Measurements from ENCODE around the gene KDM2A. TPM values are rescaled to one million over a fixed set of nuclear protein-coding genes. Genes with fewer than 3 reads are reported as not detected.

KDM2A gene
- total RNA-seq, 1 experiment from 2014 or later = 50.4 TPM

DNA sequence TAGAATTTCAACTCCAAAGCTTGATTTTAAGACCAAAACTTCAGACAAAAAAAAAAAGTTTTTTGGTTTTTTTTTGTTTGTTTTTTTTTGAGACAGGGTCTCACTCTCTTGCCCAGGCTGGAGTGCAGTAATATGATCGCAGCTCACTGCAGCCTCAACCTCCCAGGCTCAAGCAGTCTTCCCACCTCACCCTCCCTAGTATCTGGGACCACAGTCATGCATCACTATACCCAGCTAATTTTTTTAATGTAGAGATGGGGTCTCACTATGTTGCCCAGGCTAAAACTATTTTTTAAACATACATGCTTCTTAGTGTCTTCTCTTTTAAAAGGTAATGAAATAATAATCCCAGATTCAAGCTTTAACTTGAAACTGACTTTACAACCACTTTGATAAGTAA lies 111.8 kb downstream of the KDM2A start:
- no peak overlapping the region for H3K4me3 ChIP-seq (replicated peaks in 1 of 2; ENCODE audit: low read depth in 1 of 2, low read length in 2 of 2)
- ATAC-seq = no peak
- no peaks in the 10 kb centered on the region for H3K27me3 ChIP-seq (ENCODE audit: insufficient read depth, low read length)
- no peaks in the 10 kb centered on the region for H3K4me1 ChIP-seq (ENCODE audit: control insufficient read depth in 1 of 2, insufficient read depth in 2 of 2, low read length in 2 of 2)
- TF ChIP-seq FOSL1 (IDR thresholded peaks at IDR 0.05; ENCODE audit: low read depth) (no peak), MAX (IDR thresholded peaks at IDR 0.05) (no peak), POLR2AphosphoS5 (IDR thresholded peaks at IDR 0.05; ENCODE audit: low read depth, low read length) (no peak), ZBTB33 (IDR thresholded peaks at IDR 0.05; ENCODE audit: extremely low read depth, insufficient replicate concordance, low read length) (no peak), ZNF274 (IDR thresholded peaks at IDR 0.05; ENCODE audit: low read depth, low read length) (no peak), EZH2phosphoT487 (IDR thresholded peaks at IDR 0.05; ENCODE audit: borderline replicate concordance) (no peak), EGR1 (IDR thresholded peaks at IDR 0.05; ENCODE audit: low read depth) (no peak), SRF (IDR thresholded peaks at IDR 0.05; ENCODE audit: low read depth) (no peak), JUND (IDR thresholded peaks at IDR 0.05) (no peak)
- TF ChIP-seq, protein P1, sequence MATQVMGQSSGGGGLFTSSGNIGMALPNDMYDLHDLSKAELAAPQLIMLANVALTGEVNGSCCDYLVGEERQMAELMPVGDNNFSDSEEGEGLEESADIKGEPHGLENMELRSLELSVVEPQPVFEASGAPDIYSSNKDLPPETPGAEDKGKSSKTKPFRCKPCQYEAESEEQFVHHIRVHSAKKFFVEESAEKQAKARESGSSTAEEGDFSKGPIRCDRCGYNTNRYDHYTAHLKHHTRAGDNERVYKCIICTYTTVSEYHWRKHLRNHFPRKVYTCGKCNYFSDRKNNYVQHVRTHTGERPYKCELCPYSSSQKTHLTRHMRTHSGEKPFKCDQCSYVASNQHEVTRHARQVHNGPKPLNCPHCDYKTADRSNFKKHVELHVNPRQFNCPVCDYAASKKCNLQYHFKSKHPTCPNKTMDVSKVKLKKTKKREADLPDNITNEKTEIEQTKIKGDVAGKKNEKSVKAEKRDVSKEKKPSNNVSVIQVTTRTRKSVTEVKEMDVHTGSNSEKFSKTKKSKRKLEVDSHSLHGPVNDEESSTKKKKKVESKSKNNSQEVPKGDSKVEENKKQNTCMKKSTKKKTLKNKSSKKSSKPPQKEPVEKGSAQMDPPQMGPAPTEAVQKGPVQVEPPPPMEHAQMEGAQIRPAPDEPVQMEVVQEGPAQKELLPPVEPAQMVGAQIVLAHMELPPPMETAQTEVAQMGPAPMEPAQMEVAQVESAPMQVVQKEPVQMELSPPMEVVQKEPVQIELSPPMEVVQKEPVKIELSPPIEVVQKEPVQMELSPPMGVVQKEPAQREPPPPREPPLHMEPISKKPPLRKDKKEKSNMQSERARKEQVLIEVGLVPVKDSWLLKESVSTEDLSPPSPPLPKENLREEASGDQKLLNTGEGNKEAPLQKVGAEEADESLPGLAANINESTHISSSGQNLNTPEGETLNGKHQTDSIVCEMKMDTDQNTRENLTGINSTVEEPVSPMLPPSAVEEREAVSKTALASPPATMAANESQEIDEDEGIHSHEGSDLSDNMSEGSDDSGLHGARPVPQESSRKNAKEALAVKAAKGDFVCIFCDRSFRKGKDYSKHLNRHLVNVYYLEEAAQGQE (IDR thresholded peaks at IDR 0.05; ENCODE audit: low read depth) = no peak
- intact Hi-C loops (cut with micrococcal nuclease) = no loop called here
- POLR2A ChIA-PET = interaction anchor here (1.6 kb wide), 1 partner anchor 9 kb away, joined by 9 read pairs; no protein-coding TSS in a partner anchor
- H3K9me2 ChIP-seq (ENCODE audit: insufficient read depth) = no peaks in the 10 kb centered on the region
- H4K20me1 ChIP-seq (ENCODE audit: insufficient read depth) = no peaks in the 10 kb centered on the region
- no peak overlapping the region for H3K4me2 ChIP-seq (ENCODE audit: low read length)
- BruUV-seq (replicated peaks) = no TSS peak
- H3K36me3 ChIP-seq (ENCODE audit: control insufficient read depth in 1 of 2, insufficient read depth in 2 of 2, low read length in 2 of 2) = peaks cover 11 to 25% of the 10 kb centered on the region in 2 experiments; a peak in 3 of 4 replicates
- no peak overlapping the region for H3K27ac ChIP-seq (ENCODE audit: low read depth, low read length)
- RAD21 ChIA-PET (ENCODE audit: low non-redundant PET in 1 of 2, low total read pairs in 2 of 2, uncharacterized antibody in 2 of 2, unreplicated experiment in 2 of 2) = no interaction called here
- H3K9ac ChIP-seq (ENCODE audit: low read length) = no peak overlapping the region
- H3K79me2 ChIP-seq (ENCODE audit: insufficient read depth, low read length) = no peaks in the 10 kb centered on the region
- no peaks in the 10 kb centered on the region for H3K9me3 ChIP-seq (ENCODE audit: control insufficient read depth in 1 of 2, insufficient read depth in 1 of 2, low read depth in 1 of 2, low read length in 2 of 2)
- no peak for DNase-seq (ENCODE audit: low read depth, low spot score)
- no peak overlapping the region for H2AFZ ChIP-seq (ENCODE audit: low read depth, low read length, poor library complexity, severe bottlenecking)
- CTCF ChIA-PET = no interaction called here

All from HCT116 (cell line).